NCI-H82 treated with DMSO at 0.1 percent for 48 hours (cell line): ENCODE measurements around the gene SMIM13.
A peak's percentile ranks its signal among the peaks of the same experiment; 100 is the strongest.

ENCODE experiments used
- DNase-seq: peaks from one replicate; lab custom pipeline; 2025; ENCODE audit not compliant: unreplicated experiment; lab: John Stamatoyannopoulos, UW

Gene SMIM13

GRCh38 chr6:11120271-11121005 is 26.8 kb downstream of the SMIM13 start:
- DNase-seq: no peak

GRCh38 chr6:11121851-11122250 is 28.2 kb downstream of the SMIM13 start:
- DNase-seq: no peak

- no peak for DNase-seq
These were observed 28.7 kb downstream of the SMIM13 start for GRCh38 chr6:11122380-11122779.

GRCh38 chr6:11123978-11124377 is 30.3 kb downstream of the SMIM13 start:
- DNase-seq: no peak

GRCh38 chr6:11126876-11127275 is 33.2 kb downstream of the SMIM13 start:
- no peak for DNase-seq

GRCh38 chr6:11128608-11129007 is 35.0 kb downstream of the SMIM13 start:
- DNase-seq: no peak

- DNase-seq: no peak
These were observed 36.4 kb downstream of the SMIM13 start for GRCh38 chr6:11129908-11130565.

- DNase-seq: no peak
These were observed 37.0 kb downstream of the SMIM13 start for GRCh38 chr6:11130605-11131004.

GRCh38 chr6:11132194-11132888 is 38.7 kb downstream of the SMIM13 start:
- DNase-seq: no peak

GRCh38 chr6:11133281-11133680 is 39.6 kb downstream of the SMIM13 start:
- DNase-seq: no peak

- no peak for DNase-seq
These were observed 43.2 kb downstream of the SMIM13 start for GRCh38 chr6:11136809-11137208.

GRCh38 chr6:11139051-11139960 is 45.7 kb downstream of the SMIM13 start:
- no peak for DNase-seq

GRCh38 chr6:11140056-11140455 is 46.4 kb downstream of the SMIM13 start:
- no peak for DNase-seq

- no peak for DNase-seq
These were observed 47.7 kb downstream of the SMIM13 start for GRCh38 chr6:11141295-11141694.

- DNase-seq: no peak
These were observed 48.8 kb downstream of the SMIM13 start for GRCh38 chr6:11142296-11143027.

GRCh38 chr6:11143394-11144371 is 50.0 kb downstream of the SMIM13 start:
- DNase-seq: no peak

GRCh38 chr6:11144393-11144851 is 50.8 kb downstream of the SMIM13 start:
- DNase-seq: peak; percentile 23

- no peak for DNase-seq
These were observed 52.6 kb downstream of the SMIM13 start for GRCh38 chr6:11146117-11146826.
